Gastrocnemius medialis (tissue), 4 donors: Measurements from ENCODE around the gene RASSF4.
"Not testable (repeated sequence)": the region's sequence is repeated elsewhere in the genome, so short reads cannot be mapped to it uniquely, and the experiment has no call there.

Experiments used
- POLR2A ChIP-seq, 2 donors: fragments of 450-650 bp; IDR thresholded peaks; one replicate each; pipeline ENCODE4 v1.6.1; 2017; ENCODE audit warnings: antibody characterized with exemption in 2 of 2, mild to moderate bottlenecking in 2 of 2, moderate library complexity in 2 of 2
- TF ChIP-seq, protein P1 (sequence below), 5 experiments: fragments of 450-650 bp in 3 of 5; fragments of 200-600 bp in 2 of 5; sonication (generic) in 2 of 5; IDR thresholded peaks in 4 of 5; conservative IDR thresholded peaks in 1 of 5; 1 replicate in 4 of 5; 2 replicates in 1 of 5; pipeline ENCODE4 v1.5.1; 2016 to 2019; ENCODE audit warnings: antibody characterized with exemption in 5 of 5, mild to moderate bottlenecking in 3 of 5, moderate library complexity in 3 of 5

DNA sequence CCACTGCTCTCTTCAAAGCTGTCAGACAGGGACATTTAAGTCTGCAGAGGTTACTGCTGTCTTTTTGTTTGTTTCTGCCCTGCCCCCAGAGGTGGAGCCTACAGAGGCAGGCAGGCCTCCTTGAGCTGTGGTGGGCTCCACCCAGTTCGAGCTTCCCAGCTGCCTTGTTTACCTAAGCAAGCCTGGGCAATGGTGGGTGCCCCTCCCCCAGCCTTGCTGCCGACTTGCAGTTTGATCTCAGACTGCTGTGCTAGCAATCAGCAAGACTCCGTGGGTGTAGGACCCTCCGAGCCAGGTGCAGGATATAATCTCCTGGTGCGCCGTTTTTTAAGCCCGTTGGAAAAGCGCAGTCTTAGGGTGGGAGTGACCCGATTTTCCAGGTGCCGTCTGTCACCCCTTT is 55.0 kb downstream of the RASSF4 start:
- TF ChIP-seq, protein P1, sequence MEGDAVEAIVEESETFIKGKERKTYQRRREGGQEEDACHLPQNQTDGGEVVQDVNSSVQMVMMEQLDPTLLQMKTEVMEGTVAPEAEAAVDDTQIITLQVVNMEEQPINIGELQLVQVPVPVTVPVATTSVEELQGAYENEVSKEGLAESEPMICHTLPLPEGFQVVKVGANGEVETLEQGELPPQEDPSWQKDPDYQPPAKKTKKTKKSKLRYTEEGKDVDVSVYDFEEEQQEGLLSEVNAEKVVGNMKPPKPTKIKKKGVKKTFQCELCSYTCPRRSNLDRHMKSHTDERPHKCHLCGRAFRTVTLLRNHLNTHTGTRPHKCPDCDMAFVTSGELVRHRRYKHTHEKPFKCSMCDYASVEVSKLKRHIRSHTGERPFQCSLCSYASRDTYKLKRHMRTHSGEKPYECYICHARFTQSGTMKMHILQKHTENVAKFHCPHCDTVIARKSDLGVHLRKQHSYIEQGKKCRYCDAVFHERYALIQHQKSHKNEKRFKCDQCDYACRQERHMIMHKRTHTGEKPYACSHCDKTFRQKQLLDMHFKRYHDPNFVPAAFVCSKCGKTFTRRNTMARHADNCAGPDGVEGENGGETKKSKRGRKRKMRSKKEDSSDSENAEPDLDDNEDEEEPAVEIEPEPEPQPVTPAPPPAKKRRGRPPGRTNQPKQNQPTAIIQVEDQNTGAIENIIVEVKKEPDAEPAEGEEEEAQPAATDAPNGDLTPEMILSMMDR (IDR thresholded peaks at IDR 0.05 in 4 of 5, conservative IDR thresholded peaks at IDR 0.05 in 1 of 5) = not testable (repeated sequence)
- TF ChIP-seq POLR2A (IDR thresholded peaks at IDR 0.05) = not testable (repeated sequence)
